Endothelial cell of umbilical vein (primary cell): Measurements from ENCODE around the gene VAC14. TPM values are rescaled to one million over a fixed set of nuclear protein-coding genes. Genes with fewer than 3 reads are reported as not detected.

Experiments used
- BruUV-seq: library from RNA; stranded (reverse); fragments of 400-500 nt; replicated peaks from 2 replicates; lab custom pipeline; 2021; lab: Mats Ljungman, UMichigan
- CTCF ChIA-PET: fragments of 300-600, 350-600 bp; sonication (Branson Sonifier 250); formaldehyde crosslinking; loops from one replicate; lab custom pipeline; 2021; ENCODE audit warnings: antibody characterized with exemption, inconsistent platforms; lab: Charles Lee
- POLR2A ChIA-PET: fragments of 300-600, 350-600 bp; sonication (Branson Sonifier 250); formaldehyde crosslinking; loops from one replicate; lab custom pipeline; 2021; ENCODE audit warnings: antibody characterized with exemption, inconsistent platforms; lab: Charles Lee
- DNase-seq: peaks from one replicate; pipeline ENCODE4 v3.0.0-alpha.2; 2011; ENCODE audit warnings: low read depth, low spot score
- FAIRE-seq: peaks from 2 replicates; lab custom pipeline; 2011; peaks lifted over from hg19 to GRCh38; lab: Jason Lieb, UNC
- H2AFZ ChIP-seq: 2 replicates; pipeline ENCODE4 v1.6.0; 2012; ENCODE audit warnings: low read depth, low read length, control low read depth, inconsistent platforms
- H3K27ac ChIP-seq: 2 replicates; pipeline ENCODE4 v1.5.1; 2011; ENCODE audit warnings: low read depth, mild to moderate bottlenecking, control low read depth, low read length, moderate library complexity; ENCODE audit not compliant: insufficient read depth
- H3K27me3 ChIP-seq, 2 experiments: 2 replicates each; pipeline versions ENCODE4 v1.6.0 to v1.6.1; 2011; ENCODE audit warnings: low read length in 2 of 2, mixed read lengths in 1 of 2; ENCODE audit not compliant: control insufficient read depth in 2 of 2, insufficient read depth in 2 of 2
- H3K36me3 ChIP-seq, 2 experiments: 2 replicates in 1 of 2; 3 replicates in 1 of 2; pipeline ENCODE4 v1.5.1; 2011; ENCODE audit warnings: low read length in 2 of 2, mild to moderate bottlenecking in 1 of 2, moderate library complexity in 1 of 2; ENCODE audit not compliant: control insufficient read depth in 2 of 2, insufficient read depth in 2 of 2; ENCODE audit errors: extremely low read depth in 1 of 2
- H3K4me1 ChIP-seq: 3 replicates; pipeline ENCODE4 v1.5.1; 2011; ENCODE audit warnings: mild to moderate bottlenecking, low read length; ENCODE audit not compliant: control insufficient read depth, insufficient read depth; ENCODE audit errors: extremely low read depth
- H3K4me2 ChIP-seq: 2 replicates; pipeline ENCODE4 v1.6.1; 2011; ENCODE audit warnings: low read length, control low read depth, mixed read lengths; ENCODE audit not compliant: insufficient read depth
- H3K4me3 ChIP-seq, 3 experiments: fragments of 200-600 bp in 1 of 3; sonication (generic), shearing (Covaris generic) in 1 of 3; replicated peaks in 1 of 3; 2 replicates each; pipeline ENCODE4 v1.5.1; 2011 to 2016; ENCODE audit warnings: control low read depth in 3 of 3, low read length in 3 of 3, mild to moderate bottlenecking in 2 of 3, inconsistent platforms in 1 of 3, low read depth in 1 of 3, moderate library complexity in 1 of 3; ENCODE audit not compliant: insufficient read depth in 1 of 3
- H3K79me2 ChIP-seq: 2 replicates; pipeline ENCODE4 v1.6.0; 2012; ENCODE audit warnings: low read length, inconsistent platforms; ENCODE audit not compliant: control insufficient read depth, insufficient read depth
- H3K9ac ChIP-seq: replicated peaks from 2 replicates; pipeline ENCODE3; 2011; ENCODE audit warnings: low read length, control low read depth; ENCODE audit not compliant: insufficient read depth; ENCODE audit errors: extremely low read depth
- H3K9me1 ChIP-seq: replicated peaks from 3 replicates; pipeline ENCODE4 v1.6.0; 2011; ENCODE audit warnings: mild to moderate bottlenecking, low read length; ENCODE audit not compliant: control insufficient read depth, insufficient read depth; ENCODE audit errors: extremely low read depth
- H3K9me3 ChIP-seq: replicated peaks from 2 replicates; pipeline ENCODE4 v1.5.1; 2012; ENCODE audit warnings: low read length, inconsistent platforms; ENCODE audit not compliant: control insufficient read depth, insufficient read depth
- H4K20me1 ChIP-seq: replicated peaks from 2 replicates; pipeline ENCODE3; 2011; ENCODE audit warnings: mild to moderate bottlenecking, low read length; ENCODE audit not compliant: control insufficient read depth, insufficient read depth; ENCODE audit errors: extremely low read depth
- CTCF ChIP-seq, 2 donors: IDR thresholded peaks; 1 replicate in 1 of 2; 2 replicates in 1 of 2; pipeline ENCODE4 v1.5.1; 2011; ENCODE audit warnings: low read length in 2 of 2, mild to moderate bottlenecking in 2 of 2, moderate library complexity in 2 of 2, control low read depth in 1 of 2, inconsistent platforms in 1 of 2, low read depth in 1 of 2; ENCODE audit not compliant: insufficient read depth in 1 of 2; ENCODE audit errors: extremely low read depth in 1 of 2
- EZH2 ChIP-seq: IDR thresholded peaks from 2 replicates; pipeline ENCODE4 v1.6.1; 2012; ENCODE audit warnings: borderline replicate concordance, low read depth, mild to moderate bottlenecking, moderate library complexity, low read length, inconsistent platforms; ENCODE audit not compliant: severe bottlenecking
- FOS ChIP-seq: IDR thresholded peaks from 2 replicates; pipeline ENCODE4 v1.6.1; 2011; ENCODE audit warnings: mild to moderate bottlenecking, low read length, moderate library complexity, borderline replicate concordance; ENCODE audit not compliant: insufficient read depth
- GATA2 ChIP-seq: IDR thresholded peaks from 2 replicates; pipeline ENCODE4 v1.7.0; 2011; ENCODE audit warnings: low read depth, mild to moderate bottlenecking, moderate library complexity, mixed read lengths, low read length; ENCODE audit not compliant: insufficient read length, insufficient read depth
- JUN ChIP-seq: IDR thresholded peaks from 2 replicates; pipeline ENCODE4 v1.6.1; 2011; ENCODE audit warnings: borderline replicate concordance, low read depth; ENCODE audit not compliant: insufficient read length, insufficient read depth
- MAX ChIP-seq: IDR thresholded peaks from 2 replicates; pipeline ENCODE4 v1.6.1; 2011; ENCODE audit not compliant: insufficient read depth, insufficient read length
- MYC ChIP-seq: IDR thresholded peaks from one replicate; pipeline ENCODE4 v1.6.1; 2011; ENCODE audit warnings: mild to moderate bottlenecking, low read depth, low read length
- POLR2A ChIP-seq: IDR thresholded peaks from 2 replicates; pipeline ENCODE4 v1.6.1; 2012; ENCODE audit warnings: low read depth, mild to moderate bottlenecking, control low read depth, low read length
- POLR2AphosphoS5 ChIP-seq: IDR thresholded peaks from 2 replicates; pipeline ENCODE4 v1.6.1; 2012; ENCODE audit warnings: low read depth, mild to moderate bottlenecking, control low read depth, low read length, moderate library complexity; ENCODE audit not compliant: insufficient read depth
- dilution Hi-C: fragments of 300-500 bp; cut with MboI; formaldehyde crosslinking; loops from one replicate; pipeline ENCODE4 v1.15.0; 2019; ENCODE audit warnings: low sequenced_read_pairs; ENCODE audit not compliant: extremely low pct_ligation_motif_present
- intact Hi-C: fragments of 100-400 bp; cut with micrococcal nuclease; formaldehyde crosslinking; loops from one replicate; pipeline ENCODE4 v1.10.0; 2022
- polyA plus RNA-seq, 4 experiments: library from polyadenylated mRNA; depleted of rRNA in 3 of 4; stranded (reverse) in 3 of 4; unstranded in 1 of 4; fragments of >200 nt; gene quantifications; 2 replicates each; pipeline versions ENCODE4 v1.2.1 to v1.2.3, GENCODE V29; 2011 to 2012; ENCODE audit warnings: missing spikeins in 1 of 4
- total RNA-seq: library from RNA; stranded (reverse); gene quantifications from 2 replicates; pipeline ENCODE4 v1.2.3, GENCODE V29; 2021

The VAC14 gene
- total and polyA plus RNA-seq, 2 donors (not counting 3 experiments of a cell fraction or from before 2014, with no cell fraction given) = 37.6 to 57.9 TPM

GRCh38 chr16:70658921-70659320 is 142.0 kb downstream of the VAC14 start:
- intact Hi-C loops = no loop called here

More at GRCh38 chr16:70658921-70659320, 142.0 kb downstream of the VAC14 start:
- H3K79me2 ChIP-seq = no peaks in the 10 kb centered on the region
- H2AFZ ChIP-seq = no peak overlapping the region
- no peaks in the 10 kb centered on the region for H3K27me3 ChIP-seq
- no peaks in the 10 kb centered on the region for H3K9me1 ChIP-seq
- no peak overlapping the region for H3K9ac ChIP-seq
- BruUV-seq = no TSS peak
- no peak overlapping the region for H3K4me2 ChIP-seq
- TF ChIP-seq MYC (no peak), CTCF (IDR thresholded peaks at IDR 0.05; ENCODE audit: extremely low read depth in 1 of 2, insufficient read depth in 1 of 2, low read depth in 1 of 2, low read length in 2 of 2) (no peak), POLR2AphosphoS5 (no peak), JUN (no peak), POLR2A (no peak), MAX (no peak), FOS (no peak), EZH2 (no peak), GATA2 (no peak)
- ChIA-PET CTCF (interaction anchor here (4.2 kb wide), 1 partner anchor 112 kb away, joined by 19 read pairs; no protein-coding TSS in a partner anchor), POLR2A (no interaction called here)
- H3K27ac ChIP-seq = no peak overlapping the region
- H3K4me3 ChIP-seq = no peak overlapping the region
- no peaks in the 10 kb centered on the region for H4K20me1 ChIP-seq
- FAIRE-seq (no peak), DNase-seq (no peak)
- dilution Hi-C loops = loop anchor here (25.0 kb wide), 1 partner anchor 122 kb away; no protein-coding TSS in a partner anchor
- peaks cover under 1 to 7% of the 10 kb centered on the region in 2 experiments for H3K36me3 ChIP-seq
- no peaks in the 10 kb centered on the region for H3K9me3 ChIP-seq
- H3K4me1 ChIP-seq = no peaks in the 10 kb centered on the region
